Right renal pelvis (tissue), 4 donors: ENCODE results near the gene PPP2R5E. TPM values are rescaled to one million over a fixed set of nuclear protein-coding genes. Genes with fewer than 3 reads are reported as not detected.
"Not testable (repeated sequence)": the region's sequence is repeated elsewhere in the genome, so short reads cannot be mapped to it uniquely, and the experiment has no call there.

Experiments used
- DNase-seq, 4 donors: peaks; one replicate each; pipeline ENCODE4 v3.0.0-alpha.2; 2013; ENCODE audit warnings: low read depth in 4 of 4, low spot score in 3 of 4, missing footprints in 1 of 4
- polyA plus RNA-seq, 4 donors: library from polyadenylated mRNA; unstranded; fragments of 120-200 nt; gene quantifications; one replicate each; pipeline ENCODE4 v1.2.1, GENCODE V29; 2013; ENCODE audit not compliant: insufficient read length in 4 of 4

Gene PPP2R5E
- polyA plus RNA-seq, 4 donors = 36.1 to 45.3 (median 40.7) TPM

DNA sequence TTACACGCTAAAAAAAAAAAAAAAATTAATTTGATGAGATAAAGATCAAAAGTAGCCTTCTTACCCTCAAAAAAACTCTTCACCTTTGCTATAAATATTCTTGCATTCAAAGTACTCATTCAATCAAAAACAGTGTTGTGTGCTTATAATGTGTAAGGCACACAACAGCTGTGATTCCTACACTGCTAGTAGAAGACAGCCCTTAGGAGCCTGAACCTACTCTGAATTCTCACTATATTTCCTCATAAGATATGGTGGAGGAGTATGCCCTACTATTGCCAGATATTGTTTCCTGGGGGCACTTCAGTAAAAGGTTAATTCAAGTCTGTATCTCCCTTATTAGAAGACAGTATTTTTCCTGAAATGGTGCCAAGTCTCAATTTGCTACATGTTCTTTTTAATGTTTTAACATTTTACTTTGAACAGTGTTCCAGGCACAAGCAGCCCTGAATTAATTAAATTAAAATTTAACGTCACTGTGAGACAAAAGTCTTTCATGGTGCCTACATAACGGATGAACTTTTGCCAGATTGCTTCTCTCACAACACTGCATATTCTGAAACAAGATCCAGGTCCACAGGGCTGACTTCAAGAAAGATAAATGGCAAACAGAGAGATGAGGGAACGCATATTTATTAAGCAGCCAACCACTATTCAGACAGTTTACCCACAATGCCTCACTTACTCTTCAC is 19.3 kb downstream of the PPP2R5E start:
- no peak for DNase-seq

DNA sequence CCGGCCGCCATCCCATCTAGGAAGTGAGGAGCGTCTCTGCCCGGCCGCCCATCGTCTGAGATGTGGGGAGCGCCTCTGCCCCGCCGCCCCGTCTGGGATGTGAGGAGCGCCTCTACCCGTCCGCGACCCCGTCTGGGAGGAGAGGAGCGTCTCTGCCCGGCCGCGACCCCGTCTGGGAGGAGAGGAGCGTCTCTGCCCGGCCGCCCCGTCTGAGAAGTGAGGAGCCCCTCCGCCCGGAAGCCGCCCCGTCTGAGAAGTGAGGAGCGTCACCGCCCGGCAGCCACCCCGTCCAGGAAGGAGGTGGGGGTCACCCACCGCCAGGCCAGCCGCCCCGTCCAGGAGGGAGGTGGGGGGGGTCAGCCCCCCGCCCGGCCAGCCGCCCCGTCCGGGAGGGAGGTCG is 20.7 kb downstream of the PPP2R5E start:
- DNase-seq = not testable (repeated sequence)

DNA sequence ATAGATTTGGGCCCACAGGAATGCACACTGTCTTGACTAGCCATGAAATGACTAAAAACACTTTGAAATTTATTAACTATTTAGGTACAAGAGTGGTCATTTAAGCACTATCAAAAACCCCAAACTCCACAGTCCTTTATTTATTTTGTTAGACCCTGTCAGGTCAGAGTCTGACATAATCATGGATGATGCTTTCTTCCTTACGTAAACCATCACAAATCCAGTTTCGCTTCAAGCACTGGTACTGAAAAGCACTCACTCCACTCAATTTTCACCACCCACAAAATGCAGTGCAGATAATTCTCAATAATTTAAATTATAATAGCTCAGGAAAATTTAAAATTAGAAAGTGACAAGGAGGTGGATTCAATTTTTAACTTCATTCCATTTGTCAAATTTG is 25.8 kb downstream of the PPP2R5E start:
- no peak for DNase-seq

DNA sequence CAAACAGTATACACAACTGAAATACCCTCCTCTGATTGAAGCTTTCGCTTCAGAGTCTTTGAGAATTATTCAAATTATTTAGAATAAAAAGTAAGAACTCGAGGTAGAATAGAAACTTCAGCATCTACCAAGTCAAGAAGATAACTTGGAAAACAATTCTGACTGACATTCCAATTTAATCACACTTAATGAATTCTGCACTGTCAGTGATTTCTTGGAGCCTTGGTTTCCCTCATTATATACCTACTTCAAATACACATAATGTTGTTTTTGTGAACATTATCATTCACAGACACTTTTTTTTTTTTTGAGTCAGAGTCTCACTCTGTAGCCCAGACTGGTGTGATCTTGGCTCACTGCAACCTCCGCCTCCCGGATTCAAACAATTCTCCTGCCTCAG is 27.9 kb downstream of the PPP2R5E start:
- DNase-seq = no peak

DNA sequence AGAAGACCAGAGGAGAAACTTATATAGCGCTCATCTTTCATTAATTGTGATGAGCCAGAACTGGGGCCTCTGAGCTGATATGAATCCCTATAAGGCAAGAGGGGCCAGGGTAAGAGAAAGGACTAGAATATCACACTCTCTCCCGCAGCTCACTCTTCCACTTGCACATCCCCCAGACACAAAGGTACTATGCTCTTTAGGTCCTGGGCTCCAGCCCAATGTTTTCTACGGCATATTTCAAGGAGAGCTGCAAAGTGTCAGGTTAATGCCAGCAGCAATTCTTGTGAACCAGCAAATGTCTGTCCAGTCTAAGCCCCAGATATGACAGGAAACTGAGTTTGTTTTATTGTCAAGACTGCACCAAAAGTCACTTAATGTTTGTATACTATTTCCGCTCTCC is 29.4 kb downstream of the PPP2R5E start:
- no peak for DNase-seq

DNA sequence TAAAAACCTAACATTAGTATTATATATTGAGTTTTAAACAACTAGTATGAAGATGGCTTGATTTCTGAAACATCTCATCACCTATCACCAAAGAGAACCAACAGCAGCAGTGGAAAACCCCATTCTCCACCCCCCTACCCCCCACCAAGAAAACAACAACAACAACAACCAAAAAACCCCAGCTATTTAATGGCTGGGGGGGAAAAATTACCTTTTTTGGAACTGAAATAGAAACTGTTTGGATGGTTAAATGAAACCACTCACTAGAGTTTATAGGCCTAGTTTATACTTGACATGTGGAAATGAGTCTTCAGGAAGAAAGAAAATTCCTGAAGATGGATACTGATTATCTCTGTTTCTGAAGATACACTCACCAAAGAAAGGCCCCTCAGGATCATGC is 30.3 kb downstream of the PPP2R5E start:
- no peak for DNase-seq

DNA sequence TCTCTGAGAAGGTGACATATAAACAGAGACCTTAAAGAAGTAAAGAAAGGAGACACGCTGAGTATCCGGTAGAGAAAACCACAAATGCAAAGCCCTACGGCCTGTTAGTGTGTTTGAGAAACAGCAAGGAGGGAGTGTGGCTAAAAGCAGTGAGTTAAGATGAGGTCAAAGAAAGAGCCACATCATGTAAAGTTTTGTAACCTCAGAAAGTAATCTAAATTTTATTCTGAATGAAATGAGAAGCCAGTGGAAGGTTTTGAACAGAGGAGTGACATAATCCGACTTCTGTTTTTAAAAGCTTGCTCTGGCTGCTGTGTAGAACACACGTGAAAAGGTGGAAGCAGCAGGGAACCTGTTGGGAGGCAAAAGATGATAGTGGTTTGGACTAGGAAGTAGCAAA is 32.6 kb downstream of the PPP2R5E start:
- no peak for DNase-seq

DNA sequence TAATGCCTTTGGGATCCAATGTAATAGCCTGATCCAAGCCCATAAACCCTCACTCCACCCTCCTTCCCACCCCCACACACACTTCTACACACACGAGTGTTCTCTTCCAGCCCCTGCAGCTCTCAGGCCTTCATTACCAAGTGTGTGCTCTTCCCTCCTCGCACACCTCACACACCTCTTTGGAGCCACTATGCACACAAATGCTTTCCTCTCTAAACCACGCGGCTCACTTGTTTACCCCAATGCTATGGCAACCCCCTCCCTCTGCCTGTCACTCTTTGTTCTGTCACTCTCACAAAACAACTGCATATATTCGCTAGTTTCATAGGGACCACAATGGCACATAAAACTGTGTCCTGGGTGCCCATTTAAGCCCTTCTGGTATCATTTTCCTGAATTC is 35.1 kb downstream of the PPP2R5E start:
- no peak for DNase-seq

DNA sequence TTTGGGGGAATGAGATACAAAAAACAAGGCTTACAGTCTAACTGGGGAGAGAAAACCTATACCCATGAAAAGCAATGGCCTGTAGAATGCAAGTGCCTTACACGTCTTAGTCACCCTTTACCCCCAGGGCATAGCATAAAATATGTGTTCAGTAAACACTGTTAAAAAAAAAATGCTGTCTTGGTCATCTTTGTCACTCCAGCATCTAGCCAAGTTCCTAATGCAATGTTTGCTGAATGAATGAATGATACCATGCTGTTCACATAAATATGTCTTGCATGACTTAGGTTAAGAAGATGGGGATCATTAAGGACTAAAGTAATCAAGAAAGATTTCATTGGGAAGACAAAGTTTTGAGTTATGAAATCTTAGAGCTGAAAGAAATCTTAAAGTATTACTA is 38.5 kb downstream of the PPP2R5E start:
- no peak for DNase-seq

DNA sequence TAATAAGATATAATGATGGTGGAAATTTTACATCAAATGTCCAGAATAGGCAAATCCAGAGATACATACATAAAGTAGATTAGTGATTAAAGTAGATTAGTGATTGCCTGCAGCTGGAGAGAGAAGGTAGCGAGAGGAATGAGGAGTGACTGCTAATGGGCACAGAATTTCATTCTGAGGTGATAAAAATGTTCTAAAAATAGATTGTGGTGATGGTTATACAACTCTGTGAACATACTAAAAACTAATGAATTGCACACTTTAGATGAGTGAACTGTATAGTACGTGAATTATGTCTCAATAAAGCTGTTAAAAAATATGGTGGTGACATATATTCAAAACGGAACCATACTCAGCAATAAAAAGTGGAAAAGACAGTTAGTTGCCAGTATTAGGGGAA is 41.7 kb downstream of the PPP2R5E start:
- DNase-seq = no peak

DNA sequence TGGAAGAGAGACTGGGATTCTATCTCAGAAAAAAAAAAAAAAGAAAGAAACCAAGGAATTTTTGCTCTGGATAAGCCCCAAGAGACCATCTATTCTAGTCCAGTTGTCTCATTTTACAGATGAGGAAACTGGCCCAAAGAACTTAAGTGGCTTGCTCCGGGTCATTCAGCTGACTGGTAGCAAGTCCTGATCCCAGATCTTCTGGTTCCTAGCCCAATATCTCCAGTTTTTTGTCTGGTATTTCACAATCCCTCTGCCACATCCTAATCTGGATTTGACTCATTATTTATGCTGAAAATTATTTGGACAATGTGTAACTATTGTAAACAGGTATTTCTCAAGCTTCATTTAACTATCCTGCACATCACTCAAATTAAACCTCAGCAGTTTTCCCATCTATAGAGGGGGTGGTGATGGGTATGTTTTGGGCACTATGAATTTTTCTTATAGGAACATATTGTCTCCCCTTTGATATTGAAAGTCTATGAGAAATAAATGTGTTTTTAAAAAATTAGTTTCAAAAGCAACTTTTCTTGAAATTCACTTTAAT is 43.4 kb downstream of the PPP2R5E start:
- no peak for DNase-seq

DNA sequence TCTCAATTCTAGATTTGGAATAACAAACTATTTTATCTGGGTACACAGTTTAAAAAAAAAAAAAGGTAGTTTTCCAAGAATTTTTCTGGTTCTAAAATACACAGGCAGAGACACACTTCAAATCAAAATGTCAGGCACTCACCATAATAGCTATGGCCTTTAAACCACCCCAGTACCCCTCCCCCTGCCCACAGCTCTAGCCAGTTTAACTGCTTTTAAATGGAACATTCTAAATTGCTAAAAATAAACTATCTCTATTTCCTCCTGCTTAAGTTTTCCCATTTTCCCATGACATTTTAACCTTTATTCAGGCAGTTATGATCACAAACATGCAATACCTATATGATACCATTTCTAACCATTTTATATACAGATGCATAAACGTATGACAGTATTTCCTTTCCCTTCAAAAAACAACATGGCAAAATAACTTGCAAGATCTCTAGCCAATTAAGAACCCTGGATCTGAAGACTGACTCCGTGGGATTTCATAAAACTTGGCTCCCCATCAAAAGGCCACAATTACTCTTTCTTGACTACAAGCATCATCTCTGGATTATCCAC is 46.3 kb downstream of the PPP2R5E start:
- no peak for DNase-seq

DNA sequence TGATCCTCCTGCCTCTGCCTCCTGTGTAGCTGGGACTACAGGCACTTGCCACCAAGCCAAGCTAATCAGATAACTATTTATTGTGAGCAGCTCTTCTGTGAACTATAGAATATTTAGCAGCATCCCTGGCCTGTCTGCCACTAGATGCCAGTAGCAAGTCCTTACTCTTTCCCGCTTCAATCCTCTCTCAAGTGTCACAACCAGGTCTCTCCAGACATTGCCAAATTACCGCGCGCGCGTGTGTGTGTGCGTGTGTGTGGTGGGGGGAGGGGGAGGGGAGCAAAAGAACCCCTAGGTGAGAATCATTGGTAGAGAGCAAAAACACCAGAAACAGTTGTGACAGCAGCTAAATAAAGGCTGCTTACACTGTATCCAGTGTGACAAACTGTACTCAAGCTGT is 49.9 kb downstream of the PPP2R5E start:
- no peak for DNase-seq

DNA sequence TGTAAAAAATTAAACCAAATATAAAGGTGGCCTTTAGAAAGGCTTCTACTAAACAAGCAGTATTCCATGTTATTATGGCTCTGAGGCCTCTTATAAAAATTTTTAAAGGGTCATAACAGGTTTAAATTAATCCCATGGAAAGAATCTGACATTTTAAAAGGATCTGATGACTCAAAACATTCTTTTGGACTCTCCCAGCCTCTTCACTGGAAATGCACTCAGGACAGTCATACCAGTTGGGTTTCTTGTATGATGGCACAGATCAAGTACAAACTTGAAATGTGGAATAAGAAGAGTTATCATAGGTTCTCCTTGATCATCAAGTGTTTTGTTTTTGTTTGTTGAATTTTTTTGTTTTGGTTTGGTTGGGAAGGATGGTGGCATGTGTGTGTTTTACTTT is 50.8 kb downstream of the PPP2R5E start:
- no peak for DNase-seq

DNA sequence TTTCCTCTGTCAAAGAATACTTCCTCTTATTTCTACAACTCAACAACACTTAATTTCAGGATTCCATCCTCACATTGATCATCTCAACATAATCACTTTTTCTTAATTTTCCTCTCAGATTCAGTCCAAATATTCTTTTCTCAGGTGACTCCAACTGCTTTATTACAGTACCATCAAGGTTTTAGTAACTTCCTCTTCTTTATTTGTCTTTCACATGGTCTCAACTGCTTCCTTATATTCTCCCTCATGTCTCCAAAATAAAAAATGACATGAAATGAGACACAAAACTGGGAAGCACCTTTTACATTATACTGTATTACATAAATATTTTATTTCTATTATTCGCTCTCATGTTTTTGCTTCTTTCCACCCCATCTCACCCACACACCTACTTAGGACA is 55.5 kb downstream of the PPP2R5E start:
- DNase-seq = no peak

DNA sequence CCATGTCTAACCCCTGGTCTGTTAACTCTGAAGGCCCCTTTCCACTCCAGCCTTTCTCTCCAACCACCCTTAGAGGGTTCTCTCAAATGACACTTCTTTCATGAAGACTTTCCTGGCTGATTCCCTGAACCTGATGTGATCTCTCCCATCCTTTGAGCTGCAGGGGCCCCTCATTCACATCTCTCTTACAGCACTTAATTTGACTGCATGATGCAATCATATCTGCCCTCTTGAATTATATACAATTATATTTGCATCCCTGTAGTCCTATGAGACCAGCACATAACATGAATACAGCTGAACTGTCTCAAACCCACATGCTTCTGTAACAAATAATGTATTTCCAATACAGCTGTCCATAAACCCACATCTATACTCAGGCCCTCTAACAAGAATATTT is 56.4 kb downstream of the PPP2R5E start:
- no peak for DNase-seq

DNA sequence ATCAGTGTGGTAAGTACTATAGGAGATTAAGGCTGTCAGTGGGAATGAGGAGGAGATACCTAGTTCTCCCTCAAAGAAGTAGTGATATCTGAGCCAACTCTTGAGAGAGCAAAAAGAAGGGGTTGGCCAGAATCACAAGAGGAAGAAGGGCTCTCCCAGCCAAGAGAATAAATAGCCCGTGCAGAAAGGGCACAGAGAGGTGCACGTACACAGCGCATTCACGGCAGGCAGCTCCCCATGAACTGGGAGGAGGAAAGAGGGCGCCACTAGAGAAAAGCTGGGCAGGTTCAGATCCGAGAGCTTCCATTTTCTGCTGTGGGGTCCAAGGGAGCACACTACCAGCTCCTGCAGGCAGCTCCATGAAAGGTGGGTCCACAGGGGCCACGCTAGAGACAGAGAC is 59.9 kb downstream of the PPP2R5E start:
- DNase-seq = no peak

DNA sequence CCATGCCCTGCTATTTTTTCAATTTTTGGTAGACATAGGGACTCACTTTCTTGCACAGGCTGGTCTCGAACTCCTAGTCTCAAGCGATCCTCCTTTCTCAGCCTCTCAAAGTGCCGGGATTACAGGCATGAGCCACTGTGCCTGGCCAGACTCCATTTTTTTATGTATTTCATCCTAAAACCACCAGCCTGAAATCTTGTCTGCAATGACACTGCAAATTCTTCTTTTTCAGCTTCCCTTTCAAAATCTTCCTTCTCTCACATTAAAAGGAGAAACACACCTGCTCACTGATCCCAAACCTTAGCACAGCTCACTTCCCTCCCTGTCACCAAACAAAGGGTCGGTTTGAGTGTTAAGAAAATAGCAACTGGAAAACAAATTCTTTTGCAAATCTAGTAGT is 62.6 kb downstream of the PPP2R5E start:
- no peak for DNase-seq

DNA sequence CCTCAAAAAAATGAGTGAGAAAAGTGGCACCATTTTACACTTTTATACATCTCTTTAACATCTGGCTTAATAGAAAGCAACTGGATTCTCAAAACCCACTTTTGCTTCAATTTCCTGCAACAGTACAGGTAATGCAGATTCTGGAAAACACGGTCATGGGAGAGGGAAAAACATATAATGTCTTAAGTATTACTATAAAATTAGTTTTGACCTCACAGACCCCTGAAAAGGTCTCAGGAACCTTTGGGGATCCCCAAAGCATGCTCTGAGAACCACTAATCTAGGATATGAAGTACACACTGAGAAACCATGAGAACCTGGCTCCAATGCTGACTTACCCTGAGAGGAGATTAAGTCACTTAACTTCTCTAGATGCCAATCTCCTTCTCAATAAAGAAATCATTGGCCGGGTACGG is 64.7 kb downstream of the PPP2R5E start:
- no peak for DNase-seq

DNA sequence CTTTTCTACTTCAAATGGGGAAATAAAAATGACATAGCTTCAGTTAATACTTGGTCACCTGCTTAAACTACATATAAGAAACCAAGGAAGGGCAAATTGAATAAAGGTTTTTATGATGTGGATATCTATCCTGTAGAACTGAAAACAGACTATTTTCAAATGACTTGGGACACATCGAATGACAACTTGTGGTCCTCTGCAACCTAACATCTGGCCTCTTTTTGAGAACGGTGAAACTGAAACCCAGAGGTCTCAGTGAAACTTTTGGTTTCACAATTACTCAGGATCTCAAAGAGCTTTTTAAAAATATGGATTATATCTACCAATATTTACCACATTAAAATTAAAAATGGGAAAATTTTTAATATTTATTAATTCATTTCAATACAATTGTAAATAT is 65.2 kb downstream of the PPP2R5E start:
- no peak for DNase-seq

DNA sequence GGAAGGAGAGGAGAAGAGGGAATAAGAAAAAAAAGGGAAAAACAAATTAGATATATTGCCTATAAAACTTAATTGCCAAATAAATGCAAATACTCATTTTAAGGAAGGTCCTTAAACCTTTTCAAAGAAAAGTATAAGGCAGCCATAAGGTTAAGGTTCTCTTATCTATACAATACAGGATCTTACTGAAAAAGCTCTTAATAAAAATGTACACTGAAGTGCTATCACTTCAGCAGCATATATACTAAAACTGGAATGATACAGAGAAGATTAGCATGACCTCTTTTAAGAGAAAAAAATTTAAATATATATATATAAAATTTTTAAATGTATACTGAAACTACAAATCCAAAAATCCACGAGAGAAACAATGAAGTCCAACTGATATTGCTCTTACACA is 65.6 kb downstream of the PPP2R5E start:
- DNase-seq = no peak

DNA sequence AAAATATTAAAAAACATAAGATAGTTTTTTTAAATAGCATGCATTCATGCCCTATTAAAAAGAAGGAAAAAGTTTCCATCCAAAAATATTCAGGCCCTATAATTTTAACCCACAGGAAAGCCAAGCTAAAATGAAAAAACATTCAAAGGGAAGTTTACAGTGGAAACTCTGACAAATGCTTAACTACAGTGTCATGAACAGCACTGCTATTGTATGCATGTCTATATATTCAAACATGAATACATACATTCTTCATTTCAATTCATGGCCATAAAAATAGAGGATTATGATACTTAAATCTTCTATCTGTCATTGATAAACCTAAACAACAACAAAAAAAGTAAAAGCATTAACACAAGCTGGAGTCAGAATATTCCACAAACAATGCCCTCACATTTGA is 67.4 kb downstream of the PPP2R5E start:
- no peak for DNase-seq

DNA sequence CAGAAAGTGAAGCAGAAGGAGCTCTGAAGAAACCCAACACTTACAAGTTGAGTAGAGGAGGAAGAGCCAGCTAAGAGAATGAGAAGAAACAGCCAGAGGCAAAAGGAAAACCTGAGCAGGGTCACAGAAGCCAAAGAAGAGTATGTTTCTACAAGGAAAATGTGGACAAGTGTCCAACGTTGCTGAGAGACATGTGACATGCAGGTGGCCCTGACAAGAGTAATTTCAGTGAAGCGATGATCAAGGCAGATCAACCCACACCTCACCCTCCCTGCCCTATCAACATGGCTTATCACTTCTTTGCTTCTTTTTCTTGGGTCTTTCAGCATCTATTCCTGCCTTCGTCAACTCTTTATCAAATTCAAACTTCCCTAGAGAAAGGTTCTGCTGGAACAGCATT is 68.3 kb downstream of the PPP2R5E start:
- DNase-seq = no peak
